ENCODE measurements around the gene TBXAS1.

The TBXAS1 gene

DNA sequence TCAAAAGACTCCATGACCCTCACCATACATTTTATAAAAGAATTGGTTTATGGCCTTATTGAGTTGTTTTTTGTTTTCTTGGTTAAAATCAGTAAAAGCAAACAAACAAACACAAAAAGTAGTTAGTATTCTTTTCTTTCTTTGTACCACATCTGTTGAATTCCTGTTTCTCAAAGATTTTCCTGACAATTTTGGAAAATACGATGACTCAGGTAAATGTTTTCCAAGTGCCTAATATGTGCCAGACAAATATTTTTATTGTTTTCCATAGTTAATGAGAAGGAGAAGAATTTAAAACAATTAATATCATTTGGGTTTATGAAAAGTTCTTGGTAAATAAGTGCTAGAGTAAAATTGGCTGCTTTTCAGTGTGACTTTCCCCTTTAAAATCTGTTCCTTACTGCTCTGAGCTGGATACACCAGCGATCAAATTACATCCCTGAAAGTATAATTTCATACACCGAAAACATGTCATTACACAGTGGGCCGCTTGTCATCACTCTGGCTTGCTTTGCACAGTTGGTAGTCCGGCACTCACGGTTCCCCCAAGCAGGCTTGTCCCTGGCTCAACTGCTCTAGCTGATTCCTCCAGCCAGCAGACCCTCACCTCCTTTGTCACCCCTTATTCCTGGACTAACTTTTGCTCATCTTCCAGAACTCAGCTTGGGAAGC is 80.5 kb downstream of the TBXAS1 start:
- Histone ChIP-seq H4K20me1 (ENCODE audit: low read depth, low read length) (no peaks in the 10 kb centered on the region), H3K9me3 (ENCODE audit: insufficient read depth, low read length) (no peaks in the 10 kb centered on the region), H3F3A (ENCODE audit: insufficient read depth) (no peaks in the 10 kb centered on the region), H2AFZ (ENCODE audit: low read depth, low read length, severe bottlenecking) (no peak overlapping the region), H3K36me3 (ENCODE audit: low read length) (no peaks in the 10 kb centered on the region), H3K27ac (ENCODE audit: low read depth, low read length) (no peak overlapping the region), H3K9me2 (replicated peaks; ENCODE audit: insufficient read depth, low read length) (no peaks in the 10 kb centered on the region), H3K27me3 (ENCODE audit: low read length) (no peaks in the 10 kb centered on the region), H3K4me3 (ENCODE audit: insufficient read depth, low read length, poor library complexity, severe bottlenecking) (no peak overlapping the region), H3K4me2 (ENCODE audit: low read depth, low read length, poor library complexity, severe bottlenecking) (no peak overlapping the region), H3K9ac (ENCODE audit: low read length) (no peak overlapping the region), H3K79me2 (ENCODE audit: insufficient read depth, low read length) (no peaks in the 10 kb centered on the region)
- TF ChIP-seq, protein P1, sequence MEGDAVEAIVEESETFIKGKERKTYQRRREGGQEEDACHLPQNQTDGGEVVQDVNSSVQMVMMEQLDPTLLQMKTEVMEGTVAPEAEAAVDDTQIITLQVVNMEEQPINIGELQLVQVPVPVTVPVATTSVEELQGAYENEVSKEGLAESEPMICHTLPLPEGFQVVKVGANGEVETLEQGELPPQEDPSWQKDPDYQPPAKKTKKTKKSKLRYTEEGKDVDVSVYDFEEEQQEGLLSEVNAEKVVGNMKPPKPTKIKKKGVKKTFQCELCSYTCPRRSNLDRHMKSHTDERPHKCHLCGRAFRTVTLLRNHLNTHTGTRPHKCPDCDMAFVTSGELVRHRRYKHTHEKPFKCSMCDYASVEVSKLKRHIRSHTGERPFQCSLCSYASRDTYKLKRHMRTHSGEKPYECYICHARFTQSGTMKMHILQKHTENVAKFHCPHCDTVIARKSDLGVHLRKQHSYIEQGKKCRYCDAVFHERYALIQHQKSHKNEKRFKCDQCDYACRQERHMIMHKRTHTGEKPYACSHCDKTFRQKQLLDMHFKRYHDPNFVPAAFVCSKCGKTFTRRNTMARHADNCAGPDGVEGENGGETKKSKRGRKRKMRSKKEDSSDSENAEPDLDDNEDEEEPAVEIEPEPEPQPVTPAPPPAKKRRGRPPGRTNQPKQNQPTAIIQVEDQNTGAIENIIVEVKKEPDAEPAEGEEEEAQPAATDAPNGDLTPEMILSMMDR (IDR thresholded peaks at IDR 0.05; ENCODE audit: insufficient read depth, low read length, poor library complexity, severe bottlenecking): no peak
- no peak for TF ChIP-seq EZH2phosphoT487 (conservative IDR thresholded peaks at IDR 0.05; ENCODE audit: low read length)

DNA sequence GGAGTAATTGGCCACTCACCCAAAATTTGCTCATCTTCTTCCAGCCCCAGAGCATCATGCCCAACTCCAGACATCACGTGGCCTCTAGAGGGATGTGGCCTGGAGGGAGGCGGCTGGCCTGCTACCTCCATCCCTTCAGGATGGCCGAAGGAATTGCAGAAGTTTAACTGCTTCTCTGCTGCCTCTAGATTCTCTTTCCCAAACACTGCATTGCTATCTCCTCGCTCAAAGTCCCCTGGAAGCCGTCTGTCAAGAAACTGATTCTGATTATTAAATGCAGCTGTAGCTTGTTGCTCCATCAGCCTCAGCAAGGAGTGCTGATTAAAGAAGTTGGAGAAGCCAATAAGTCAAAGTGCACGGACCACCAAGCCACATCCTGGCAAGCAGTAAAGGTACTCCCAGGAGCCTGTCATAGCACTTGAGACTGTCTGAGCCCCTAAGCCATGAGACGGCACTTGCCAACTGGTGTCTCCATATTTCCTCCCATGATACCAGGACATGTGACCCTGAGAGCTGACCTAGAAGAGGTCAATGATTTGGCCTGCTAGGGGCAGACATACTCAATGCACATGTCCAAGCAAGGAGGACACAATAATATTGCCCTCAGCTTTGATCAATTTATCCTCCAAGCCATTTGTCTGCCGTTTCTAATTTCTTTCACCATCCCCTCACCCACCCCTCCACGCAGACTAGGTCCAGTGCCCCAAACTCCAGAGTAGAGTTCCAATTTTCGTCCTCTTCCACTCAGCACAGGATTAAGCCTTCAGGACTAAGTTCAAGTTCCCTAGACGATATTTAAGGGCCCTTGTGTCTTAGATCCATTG is 84.2 kb downstream of the TBXAS1 start:
- H3K9ac ChIP-seq (ENCODE audit: low read length): no peak overlapping the region
- H3K4me2 ChIP-seq (ENCODE audit: low read depth, low read length, poor library complexity, severe bottlenecking): no peak overlapping the region

DNA sequence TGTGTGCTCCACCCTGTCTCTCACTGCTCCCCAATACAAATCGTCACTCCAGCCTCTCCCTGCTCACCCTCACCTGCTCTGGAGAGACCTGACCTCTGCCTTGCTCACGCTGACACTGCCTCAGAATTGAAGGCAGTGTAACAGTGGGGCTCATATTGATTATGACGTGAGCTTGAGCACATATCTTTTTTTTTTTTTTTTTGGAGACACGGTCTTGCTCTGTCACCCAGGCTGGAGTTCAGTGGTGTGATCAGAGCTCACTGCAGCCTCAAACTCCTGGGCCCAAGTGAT is 84.7 kb downstream of the TBXAS1 start:
- H3K36me3 ChIP-seq (ENCODE audit: low read length): no peaks in the 10 kb centered on the region
- H2AFZ ChIP-seq (ENCODE audit: low read depth, low read length, severe bottlenecking): no peak overlapping the region
- peaks cover 4% of the 10 kb centered on the region; the same call in 1 of the 2 replicates for H3F3A ChIP-seq (ENCODE audit: insufficient read depth)
- H3K9ac ChIP-seq (ENCODE audit: low read length): no peak overlapping the region
- H4K20me1 ChIP-seq (ENCODE audit: low read depth, low read length): no peaks in the 10 kb centered on the region
- H3K4me2 ChIP-seq (ENCODE audit: low read depth, low read length, poor library complexity, severe bottlenecking): no peak overlapping the region
- TF ChIP-seq, protein P1 (IDR thresholded peaks at IDR 0.05; ENCODE audit: insufficient read depth, low read length, poor library complexity, severe bottlenecking): no peak
- no peak for TF ChIP-seq EZH2phosphoT487 (conservative IDR thresholded peaks at IDR 0.05; ENCODE audit: low read length)
- H3K9me3 ChIP-seq (ENCODE audit: insufficient read depth, low read length): no peaks in the 10 kb centered on the region
- H3K79me2 ChIP-seq (ENCODE audit: insufficient read depth, low read length): no peaks in the 10 kb centered on the region
- no peak overlapping the region for H3K27ac ChIP-seq (ENCODE audit: low read depth, low read length)
- no peaks in the 10 kb centered on the region for H3K27me3 ChIP-seq (ENCODE audit: low read length)
- H3K4me3 ChIP-seq (ENCODE audit: insufficient read depth, low read length, poor library complexity, severe bottlenecking): no peak overlapping the region
- H3K9me2 ChIP-seq (replicated peaks; ENCODE audit: insufficient read depth, low read length): no peaks in the 10 kb centered on the region

More for the DNA sequence above, 84.2 kb downstream of the TBXAS1 start:
- no peaks in the 10 kb centered on the region for H3K79me2 ChIP-seq (ENCODE audit: insufficient read depth, low read length)
- no peaks in the 10 kb centered on the region for H3K36me3 ChIP-seq (ENCODE audit: low read length)
- H3K4me3 ChIP-seq (ENCODE audit: insufficient read depth, low read length, poor library complexity, severe bottlenecking): no peak overlapping the region
- no peaks in the 10 kb centered on the region for H3K27me3 ChIP-seq (ENCODE audit: low read length)
- peaks cover 4% of the 10 kb centered on the region; the same call in 1 of the 2 replicates for H3F3A ChIP-seq (ENCODE audit: insufficient read depth)
- no peaks in the 10 kb centered on the region for H3K9me2 ChIP-seq (replicated peaks; ENCODE audit: insufficient read depth, low read length)
- no peaks in the 10 kb centered on the region for H3K9me3 ChIP-seq (ENCODE audit: insufficient read depth, low read length)
- TF ChIP-seq EZH2phosphoT487 (conservative IDR thresholded peaks at IDR 0.05; ENCODE audit: low read length): no peak
- TF ChIP-seq, protein P1 (IDR thresholded peaks at IDR 0.05; ENCODE audit: insufficient read depth, low read length, poor library complexity, severe bottlenecking): no peak
- no peak overlapping the region for H3K27ac ChIP-seq (ENCODE audit: low read depth, low read length)
- H2AFZ ChIP-seq (ENCODE audit: low read depth, low read length, severe bottlenecking): no peak overlapping the region
- H4K20me1 ChIP-seq (ENCODE audit: low read depth, low read length): no peaks in the 10 kb centered on the region
